Activated CD8-positive, alpha-beta T cell treated with anti-CD3 and anti-CD28 coated beads for 36 hours (primary cell): ENCODE data around the gene RDX. TPM values are rescaled to one million over a fixed set of nuclear protein-coding genes. Genes with fewer than 3 reads are reported as not detected.
A peak's percentile ranks its signal among the peaks of the same experiment; 100 is the strongest.

Experiments used
- ATAC-seq: fragments of 200-7000 bp; cut with Tn5 transposase; one replicate; pipeline ENCODE4 v1.10.0; 2021; ENCODE audit warnings: mild to moderate bottlenecking, moderate library complexity
- CTCF ChIA-PET: fragments of 350-600 bp; sonication (Branson Sonifier 250); formaldehyde crosslinking; loops from one replicate; lab custom pipeline; 2021; ENCODE audit warnings: antibody characterized with exemption; lab: Charles Lee
- POLR2A ChIA-PET: fragments of 350-600 bp; sonication (Branson Sonifier 250); formaldehyde crosslinking; loops from one replicate; lab custom pipeline; 2021; ENCODE audit warnings: antibody characterized with exemption; lab: Charles Lee
- DNase-seq: peaks from one replicate; pipeline ENCODE4 v3.0.0-alpha.2; 2020
- H3K27ac Mint-ChIP-seq: one replicate; pipeline ENCODE4 v1.8.0; 2021; ENCODE audit warnings: mild to moderate bottlenecking, mixed read lengths
- H3K27me3 Mint-ChIP-seq: one replicate; pipeline ENCODE4 v1.8.0; 2021; ENCODE audit warnings: mixed read lengths
- H3K36me3 Mint-ChIP-seq: one replicate; pipeline ENCODE4 v1.8.0; 2021; ENCODE audit warnings: low read depth, mixed read lengths
- H3K4me1 Mint-ChIP-seq: one replicate; pipeline ENCODE4 v1.8.0; 2021; ENCODE audit warnings: low read depth, mixed read lengths
- H3K4me3 Mint-ChIP-seq: one replicate; pipeline ENCODE4 v1.8.0; 2021; ENCODE audit warnings: mild to moderate bottlenecking, moderate library complexity, mixed read lengths
- H3K9me3 Mint-ChIP-seq: one replicate; pipeline ENCODE4 v1.8.0; 2021; ENCODE audit warnings: mixed read lengths
- CTCF ChIP-seq: fragments of 200-600 bp; IDR thresholded peaks from one replicate; pipeline ENCODE4 v1.8.0; 2022; ENCODE audit warnings: antibody characterized with exemption, mild to moderate bottlenecking
- intact Hi-C: fragments of 100-400 bp; cut with micrococcal nuclease; formaldehyde crosslinking; loops from one replicate; pipeline ENCODE4 v1.10.0; 2022
- total RNA-seq, 2 experiments: library from RNA; stranded (reverse); gene quantifications; one replicate each; pipeline ENCODE4 v1.2.3, GENCODE V29; 2021

The RDX gene
- total RNA-seq, result 10 to 100 TPM; 37.8 to 41.2 TPM

- peaks cover 3% of the 10 kb centered on the region for H3K9me3 Mint-ChIP-seq
- peaks cover 8% of the 10 kb centered on the region for H3K36me3 Mint-ChIP-seq
- TF ChIP-seq CTCF, result no peak
- peak; percentile 72 for ATAC-seq
- intact Hi-C loops, result loop anchor here (5.0 kb wide), 2 partner anchors 51 to 131 kb away; partner anchors contain the start of gene FDX1
- peak; percentile 55 for DNase-seq
- peak within 1 kb of the TSS; percentile 87 for H3K27ac Mint-ChIP-seq
- H3K4me1 Mint-ChIP-seq, result peaks cover 37% of the 10 kb centered on the region
- no peaks in the 10 kb centered on the region for H3K27me3 Mint-ChIP-seq
- ChIA-PET POLR2A (interaction anchor here (0.6 to 1.4 kb wide), 4 partner anchors 33 to 53 kb away, joined by 3 read pairs; no protein-coding TSS in a partner anchor), CTCF (interaction anchor here (0.7 to 1.8 kb wide), 7 partner anchors 35 to 136 kb away, joined by 3 to 5 read pairs (median 3); no protein-coding TSS in a partner anchor)
- peak within 1 kb of the TSS; percentile 82 for H3K4me3 Mint-ChIP-seq
Measured at GRCh38 chr11:110296226-110297075, at the start of gene RDX. Gene RDX (minus strand): TSS chr11:110296614. CDS start chr11:110279692, 16,922 bp downstream.

GRCh38 chr11:110345743-110346142, 49.3 kb upstream of the RDX start:
- H3K27me3 Mint-ChIP-seq, result no peaks in the 10 kb centered on the region
- ChIA-PET POLR2A (no interaction called here), CTCF (interaction anchor here (1.2 kb wide), 1 partner anchor 35 kb away, joined by 4 read pairs; no protein-coding TSS in a partner anchor)
- no peak for DNase-seq
- H3K9me3 Mint-ChIP-seq, result peaks cover 8% of the 10 kb centered on the region
- H3K4me3 Mint-ChIP-seq, result peak overlapping the region; percentile 2
- peaks cover 9% of the 10 kb centered on the region for H3K36me3 Mint-ChIP-seq
- H3K4me1 Mint-ChIP-seq, result peaks cover 63% of the 10 kb centered on the region
- intact Hi-C loops, result loop anchor here (5.0 kb wide), 2 partner anchors 33 to 48 kb away; partner anchors contain the start of gene RDX
- peak; percentile 34 for ATAC-seq
- TF ChIP-seq CTCF, result no peak
- H3K27ac Mint-ChIP-seq, result peak overlapping the region; percentile 99

GRCh38 chr11:110340436-110340835, 44.0 kb upstream of the RDX start:
- H3K4me1 Mint-ChIP-seq, result peaks cover 30% of the 10 kb centered on the region
- no peak for TF ChIP-seq CTCF
- no peak for DNase-seq
- H3K36me3 Mint-ChIP-seq, result peaks cover 12% of the 10 kb centered on the region
- H3K27ac Mint-ChIP-seq, result no peak overlapping the region
- ChIA-PET POLR2A (no interaction called here), CTCF (interaction anchor here (0.9 to 1.2 kb wide), 7 partner anchors 9 to 139 kb away, joined by 3 to 5 read pairs (median 4); no protein-coding TSS in a partner anchor)
- H3K27me3 Mint-ChIP-seq, result no peaks in the 10 kb centered on the region
- peaks cover 8% of the 10 kb centered on the region for H3K9me3 Mint-ChIP-seq
- no peak overlapping the region for H3K4me3 Mint-ChIP-seq
- intact Hi-C loops, result no loop called here
- ATAC-seq, result no peak

DNA sequence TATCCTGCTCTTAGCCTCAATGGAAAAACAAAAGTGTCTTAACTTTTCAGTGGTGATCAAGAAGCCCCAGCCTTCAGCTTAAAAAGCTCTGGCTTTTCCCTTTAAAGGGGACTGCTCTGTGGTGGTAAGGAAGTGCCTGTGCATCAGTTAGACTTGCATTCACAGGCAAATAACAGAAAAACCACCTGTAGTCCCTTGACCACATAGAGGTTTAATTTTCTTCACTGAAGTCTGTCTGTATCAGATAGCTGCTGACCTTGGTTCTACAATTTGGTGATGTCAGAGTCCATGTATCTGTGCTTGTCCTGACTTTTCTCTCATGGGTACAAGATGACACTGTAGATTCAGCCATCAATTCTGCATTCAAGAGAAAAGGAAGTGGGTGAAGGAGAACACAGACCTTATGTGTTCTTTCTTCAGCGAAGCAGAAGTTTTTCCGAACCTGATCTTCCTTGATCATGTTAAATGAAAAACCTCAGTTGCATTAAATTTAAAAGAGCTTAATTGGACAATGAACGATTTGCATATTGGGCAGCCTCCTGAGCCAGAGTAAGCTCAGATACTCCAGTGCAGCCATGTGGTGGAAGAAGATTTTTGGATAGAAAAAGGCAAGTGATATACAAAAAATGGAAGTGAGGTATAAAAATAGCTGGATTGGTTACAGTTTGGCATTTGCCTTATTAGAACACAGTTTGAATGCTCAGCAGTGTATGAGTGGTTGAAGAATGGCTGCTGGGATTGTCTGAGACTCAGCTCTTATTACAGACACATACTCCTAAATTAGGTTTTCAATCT, 43.2 kb upstream of the RDX start:
- Mint-ChIP-seq H3K4me1 (peaks cover 23% of the 10 kb centered on the region), H3K27ac (peak overlapping the region; percentile 16), H3K27me3 (no peaks in the 10 kb centered on the region), H3K4me3 (no peak overlapping the region), H3K9me3 (peaks cover 6% of the 10 kb centered on the region), H3K36me3 (peaks cover 9% of the 10 kb centered on the region)
- ATAC-seq, result no peak
- no peak for TF ChIP-seq CTCF
- ChIA-PET CTCF (interaction anchor here (0.8 to 1.2 kb wide), 8 partner anchors 8 to 138 kb away, joined by 3 to 5 read pairs (median 4); no protein-coding TSS in a partner anchor), POLR2A (interaction anchor here (1.2 kb wide), 1 partner anchor 11 kb away, joined by 4 read pairs; no protein-coding TSS in a partner anchor)
- intact Hi-C loops, result no loop called here
- DNase-seq, result no peak
